HepG2 (cell line): Measurements from ENCODE around the gene DDTL. TPM values are rescaled to one million over a fixed set of nuclear protein-coding genes. Genes with fewer than 3 reads are reported as not detected.

Experiments
- CCAR2 ChIP-seq: fragments of 200-400 bp; formaldehyde crosslinking; optimal IDR thresholded peaks from 2 replicates; pipeline ENCODE3; 2018; ENCODE audit warnings: low read depth, mild to moderate bottlenecking, low read length, moderate library complexity
- FOXA1 ChIP-seq, 2 experiments: fragments of 450-650 bp in 1 of 2; sonication (generic) in 1 of 2; formaldehyde crosslinking in 1 of 2; IDR thresholded peaks; 2 replicates each; pipeline versions ENCODE4 v1.4.0 to v1.6.1; 2016 to 2020; ENCODE audit warnings: missing genetic modification reagents in 1 of 2
- FOXJ3 ChIP-seq: sonication (generic); formaldehyde crosslinking; IDR thresholded peaks from 2 replicates; pipeline ENCODE4 v1.4.0; 2020; ENCODE audit warnings: missing genetic modification reagents, mild to moderate bottlenecking, borderline replicate concordance
- GATAD2A ChIP-seq: IDR thresholded peaks from 2 replicates; pipeline ENCODE4 v1.6.1; 2016
- MYNN ChIP-seq: sonication (generic); formaldehyde crosslinking; IDR thresholded peaks from 2 replicates; pipeline ENCODE4 v1.4.0; 2020; ENCODE audit warnings: mild to moderate bottlenecking, low read depth, missing genetic modification reagents
- NCOR1 ChIP-seq: fragments of 200-600 bp; sonication (generic); IDR thresholded peaks from 2 replicates; pipeline ENCODE4 v1.7.0; 2017; ENCODE audit warnings: antibody characterized with exemption, low read length, borderline replicate concordance
- NFIB ChIP-seq: sonication (generic); formaldehyde crosslinking; IDR thresholded peaks from 2 replicates; pipeline ENCODE4 v1.9.0; 2021; ENCODE audit warnings: missing genetic modification reagents, mild to moderate bottlenecking, borderline replicate concordance
- PITX1 ChIP-seq: sonication (generic); formaldehyde crosslinking; IDR thresholded peaks from 2 replicates; pipeline ENCODE4 v1.5.1; 2020; ENCODE audit warnings: mild to moderate bottlenecking, missing genetic modification reagents
- POGK ChIP-seq: sonication (generic); formaldehyde crosslinking; conservative IDR thresholded peaks from 2 replicates; pipeline ENCODE4 v1.8.0; 2022; ENCODE audit warnings: mild to moderate bottlenecking, moderate library complexity, missing genetic modification reagents
- PPARG ChIP-seq: conservative IDR thresholded peaks from 2 replicates; pipeline ENCODE4 v1.6.1; 2016; ENCODE audit warnings: missing biosample characterization, missing genetic modification reagents
- SOX13 ChIP-seq, 3 experiments: fragments of 450-650 bp in 1 of 3; sonication (generic) in 1 of 3; formaldehyde crosslinking in 1 of 3; IDR thresholded peaks in 2 of 3; conservative IDR thresholded peaks in 1 of 3; 2 replicates each; pipeline versions ENCODE4 v1.5.0 to v1.6.1; 2016 to 2020; ENCODE audit warnings: antibody characterized with exemption in 1 of 3, mild to moderate bottlenecking in 1 of 3, missing compliant biosample characterization in 1 of 3, missing genetic modification reagents in 1 of 3, moderate library complexity in 1 of 3
- TARDBP ChIP-seq: sonication (generic); formaldehyde crosslinking; IDR thresholded peaks from 2 replicates; pipeline ENCODE4 v1.8.0; 2022; ENCODE audit warnings: mild to moderate bottlenecking, missing genetic modification reagents
- ZNF367 ChIP-seq: sonication (generic); formaldehyde crosslinking; IDR thresholded peaks from 2 replicates; pipeline ENCODE4 v1.4.0; 2020; ENCODE audit warnings: missing genetic modification reagents, borderline replicate concordance
- ZNF652 ChIP-seq: IDR thresholded peaks from 2 replicates; pipeline ENCODE4 v1.6.1; 2016; ENCODE audit warnings: low read depth, borderline replicate concordance
- ZNF792 ChIP-seq: IDR thresholded peaks from 2 replicates; pipeline ENCODE4 v1.6.1; 2016
- ZNF878 ChIP-seq: sonication (generic); formaldehyde crosslinking; IDR thresholded peaks from 2 replicates; pipeline ENCODE4 v1.8.1; 2023; ENCODE audit warnings: mild to moderate bottlenecking, missing genetic modification reagents, moderate library complexity
- polyA plus RNA-seq, 8 experiments: library from polyadenylated mRNA; depleted of rRNA in 3 of 8; stranded (reverse) in 7 of 8; unstranded in 1 of 8; fragments of >200 nt; fragmentation: Illumina TruSeq in 4 of 8; extraction: Trizol in 4 of 8; gene quantifications; 2 replicates each; pipeline versions ENCODE4 v1.2.1 to v1.2.3, GENCODE V29; 2011 to 2016; ENCODE audit warnings: low read depth in 4 of 8, missing spikeins in 1 of 8, mixed read lengths in 1 of 8; ENCODE audit not compliant: insufficient read depth in 1 of 8
- total RNA-seq, 5 experiments: library from RNA; depleted of rRNA; stranded (reverse); fragments of >200 nt; fragmentation: Illumina TruSeq; extraction: Trizol; gene quantifications; 2 replicates each; pipeline ENCODE4 v1.2.3, GENCODE V29; 2016; ENCODE audit warnings: low read depth in 1 of 5
- TF ChIP-seq, protein P1 (sequence below): sonication (generic); formaldehyde crosslinking; IDR thresholded peaks from 2 replicates; pipeline ENCODE4 v1.4.0; 2020; ENCODE audit warnings: missing genetic modification reagents
- TF ChIP-seq, protein P2 (sequence below): sonication (generic); formaldehyde crosslinking; IDR thresholded peaks from 2 replicates; pipeline ENCODE4 v1.4.0; 2020; ENCODE audit warnings: missing genetic modification reagents
- TF ChIP-seq, protein P3 (sequence below): sonication (generic); formaldehyde crosslinking; IDR thresholded peaks from 2 replicates; pipeline ENCODE4 v1.8.0; 2022; ENCODE audit warnings: missing genetic modification reagents, low read depth, mild to moderate bottlenecking, borderline replicate concordance
- TF ChIP-seq, protein P4 (sequence below): sonication (generic); formaldehyde crosslinking; IDR thresholded peaks from 2 replicates; pipeline ENCODE4 v1.4.0; 2020; ENCODE audit warnings: mild to moderate bottlenecking, missing genetic modification reagents

DDTL gene
- total and polyA plus RNA-seq, 2 of the 13 experiments (the other 11 are each of a cell fraction or from before 2014, with no cell fraction given): 0.31 TPM; not detected in 1

DNA sequence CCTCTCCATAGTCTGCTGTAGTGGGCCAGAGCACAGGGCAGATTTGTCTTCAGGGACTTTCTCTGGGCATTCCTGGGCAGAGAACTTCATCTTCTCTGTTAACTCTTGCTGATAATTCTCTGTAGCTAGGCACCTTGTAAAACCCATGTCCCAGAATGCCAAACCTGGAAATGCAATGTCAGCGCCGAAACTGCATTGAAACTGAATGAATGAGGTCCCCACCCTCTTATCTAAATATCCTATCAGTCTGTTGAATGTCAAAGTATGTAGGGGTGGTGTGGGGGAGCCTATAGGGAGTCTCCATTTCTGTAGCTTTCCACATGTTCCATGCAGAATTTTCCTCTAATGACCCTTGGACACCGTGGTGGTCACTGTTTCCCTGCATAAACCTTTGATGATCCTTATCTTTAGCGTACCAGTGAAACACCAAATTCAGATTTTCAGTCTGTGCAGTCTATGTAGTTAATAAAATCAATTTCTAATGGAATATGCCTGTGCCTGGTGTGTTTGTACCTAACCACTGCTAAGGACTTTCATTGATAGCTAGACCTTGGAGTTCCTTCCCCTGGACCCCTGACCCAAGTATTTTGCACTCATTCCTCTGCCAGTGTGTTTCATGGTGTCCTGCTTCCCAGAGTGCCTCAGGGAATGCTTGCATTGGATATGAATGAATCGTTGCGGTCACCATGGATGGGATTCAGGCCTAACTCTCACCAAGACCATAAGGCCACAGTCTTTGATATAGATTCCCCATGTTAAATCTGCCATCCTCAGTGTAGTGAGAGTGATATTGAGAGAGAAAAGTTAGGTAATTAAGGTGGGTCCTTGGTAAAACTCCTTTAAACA, 41.9 kb downstream of the DDTL start (continued):
- TF ChIP-seq CCAR2 (no peak), ZNF652 (CRISPR knock-in tag) (no peak), FOXA1 (IDR thresholded peaks at IDR 0.05) (no peak), FOXA1 (CRISPR knock-in tag; IDR thresholded peaks at IDR 0.05) (no peak), PPARG (no peak), NCOR1 (peak; percentile 9; the same call in 1 of the 2 replicates), FOXJ3 (CRISPR knock-in tag) (no peak), ZNF367 (CRISPR knock-in tag) (no peak), ZNF878 (CRISPR knock-in tag) (no peak), GATAD2A (CRISPR knock-in tag) (0 out of 2 replicates have a peak, but pooled peaks have one; percentile 17), ZNF792 (CRISPR knock-in tag) (no peak; the same call in 1 of the 2 replicates), POGK (CRISPR knock-in tag) (no peak), PITX1 (CRISPR knock-in tag) (no peak), MYNN (CRISPR knock-in tag) (no peak), TARDBP (CRISPR knock-in tag) (no peak), SOX13 (IDR thresholded peaks at IDR 0.05) (no peak), SOX13 (CRISPR knock-in tag; conservative IDR thresholded peaks at IDR 0.05 in 1 of 2, IDR thresholded peaks at IDR 0.05 in 1 of 2) (peak in 1 of 2 experiments; percentile 76; a peak in 2 of 4 replicates), NFIB (CRISPR knock-in tag) (no peak)
- TF ChIP-seq, protein P1, sequence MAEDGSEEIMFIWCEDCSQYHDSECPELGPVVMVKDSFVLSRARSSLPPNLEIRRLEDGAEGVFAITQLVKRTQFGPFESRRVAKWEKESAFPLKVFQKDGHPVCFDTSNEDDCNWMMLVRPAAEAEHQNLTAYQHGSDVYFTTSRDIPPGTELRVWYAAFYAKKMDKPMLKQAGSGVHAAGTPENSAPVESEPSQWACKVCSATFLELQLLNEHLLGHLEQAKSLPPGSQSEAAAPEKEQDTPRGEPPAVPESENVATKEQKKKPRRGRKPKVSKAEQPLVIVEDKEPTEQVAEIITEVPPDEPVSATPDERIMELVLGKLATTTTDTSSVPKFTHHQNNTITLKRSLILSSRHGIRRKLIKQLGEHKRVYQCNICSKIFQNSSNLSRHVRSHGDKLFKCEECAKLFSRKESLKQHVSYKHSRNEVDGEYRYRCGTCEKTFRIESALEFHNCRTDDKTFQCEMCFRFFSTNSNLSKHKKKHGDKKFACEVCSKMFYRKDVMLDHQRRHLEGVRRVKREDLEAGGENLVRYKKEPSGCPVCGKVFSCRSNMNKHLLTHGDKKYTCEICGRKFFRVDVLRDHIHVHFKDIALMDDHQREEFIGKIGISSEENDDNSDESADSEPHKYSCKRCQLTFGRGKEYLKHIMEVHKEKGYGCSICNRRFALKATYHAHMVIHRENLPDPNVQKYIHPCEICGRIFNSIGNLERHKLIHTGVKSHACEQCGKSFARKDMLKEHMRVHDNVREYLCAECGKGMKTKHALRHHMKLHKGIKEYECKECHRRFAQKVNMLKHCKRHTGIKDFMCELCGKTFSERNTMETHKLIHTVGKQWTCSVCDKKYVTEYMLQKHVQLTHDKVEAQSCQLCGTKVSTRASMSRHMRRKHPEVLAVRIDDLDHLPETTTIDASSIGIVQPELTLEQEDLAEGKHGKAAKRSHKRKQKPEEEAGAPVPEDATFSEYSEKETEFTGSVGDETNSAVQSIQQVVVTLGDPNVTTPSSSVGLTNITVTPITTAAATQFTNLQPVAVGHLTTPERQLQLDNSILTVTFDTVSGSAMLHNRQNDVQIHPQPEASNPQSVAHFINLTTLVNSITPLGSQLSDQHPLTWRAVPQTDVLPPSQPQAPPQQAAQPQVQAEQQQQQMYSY (CRISPR knock-in tag): no peak
- TF ChIP-seq, protein P2, sequence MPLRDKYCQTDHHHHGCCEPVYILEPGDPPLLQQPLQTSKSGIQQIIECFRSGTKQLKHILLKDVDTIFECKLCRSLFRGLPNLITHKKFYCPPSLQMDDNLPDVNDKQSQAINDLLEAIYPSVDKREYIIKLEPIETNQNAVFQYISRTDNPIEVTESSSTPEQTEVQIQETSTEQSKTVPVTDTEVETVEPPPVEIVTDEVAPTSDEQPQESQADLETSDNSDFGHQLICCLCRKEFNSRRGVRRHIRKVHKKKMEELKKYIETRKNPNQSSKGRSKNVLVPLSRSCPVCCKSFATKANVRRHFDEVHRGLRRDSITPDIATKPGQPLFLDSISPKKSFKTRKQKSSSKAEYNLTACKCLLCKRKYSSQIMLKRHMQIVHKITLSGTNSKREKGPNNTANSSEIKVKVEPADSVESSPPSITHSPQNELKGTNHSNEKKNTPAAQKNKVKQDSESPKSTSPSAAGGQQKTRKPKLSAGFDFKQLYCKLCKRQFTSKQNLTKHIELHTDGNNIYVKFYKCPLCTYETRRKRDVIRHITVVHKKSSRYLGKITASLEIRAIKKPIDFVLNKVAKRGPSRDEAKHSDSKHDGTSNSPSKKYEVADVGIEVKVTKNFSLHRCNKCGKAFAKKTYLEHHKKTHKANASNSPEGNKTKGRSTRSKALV (CRISPR knock-in tag): no peak
- TF ChIP-seq, protein P3, sequence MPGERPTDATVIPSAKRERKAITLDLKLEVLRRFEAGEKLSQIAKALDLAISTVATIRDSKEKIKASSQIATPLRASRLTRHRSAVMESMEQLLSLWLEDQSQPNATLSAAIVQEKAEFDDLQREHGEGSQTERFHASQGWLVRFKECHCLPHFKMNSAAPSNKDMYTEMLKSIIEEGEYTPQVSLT: no peak
- TF ChIP-seq, protein P4, sequence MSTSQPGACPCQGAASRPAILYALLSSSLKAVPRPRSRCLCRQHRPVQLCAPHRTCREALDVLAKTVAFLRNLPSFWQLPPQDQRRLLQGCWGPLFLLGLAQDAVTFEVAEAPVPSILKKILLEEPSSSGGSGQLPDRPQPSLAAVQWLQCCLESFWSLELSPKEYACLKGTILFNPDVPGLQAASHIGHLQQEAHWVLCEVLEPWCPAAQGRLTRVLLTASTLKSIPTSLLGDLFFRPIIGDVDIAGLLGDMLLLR (CRISPR knock-in tag): no peak
